ENCODE measurements around the gene CGB5. TPM values are rescaled to one million over a fixed set of nuclear protein-coding genes. Genes with fewer than 3 reads are reported as not detected.
"Not testable (repeated sequence)": the region's sequence is repeated elsewhere in the genome, so short reads cannot be mapped to it uniquely, and the experiment has no call there.

The CGB5 gene
- total RNA-seq, 1 experiment from 2014 or later = not detected

GRCh38 chr19:49073514-49074378 lies 30.1 kb downstream of the CGB5 start:
- no peaks in the 10 kb centered on the region for H3K27me3 ChIP-seq (ENCODE audit: control insufficient read depth, insufficient read depth, low read length)
- in situ Hi-C loops (cut with HindIII; ENCODE audit: low pct_unique_long_range_greater_than_20kb, low sequenced_read_pairs) (no loop called here), intact Hi-C loops (cut with micrococcal nuclease; ENCODE audit: unreplicated experiment) (no loop called here)
- H3K36me3 ChIP-seq (ENCODE audit: control insufficient read depth, insufficient read depth, low read length) = no peaks in the 10 kb centered on the region
- 0 out of 4 replicates have a peak overlapping the region, but pooled peaks of 1 of the 2 experiments have one; percentile 16 for H3K4me3 ChIP-seq (ENCODE audit: low read depth in 2 of 2, low read length in 2 of 2)
- ChIA-PET CTCF (interaction anchor here (0.6 to 0.7 kb wide), 2 partner anchors 73 to 140 kb away, joined by 3 read pairs; no protein-coding TSS in a partner anchor), POLR2A (no interaction called here)
- BruUV-seq (replicated peaks) = no TSS peak
- TF ChIP-seq CTCF (IDR thresholded peaks at IDR 0.05) (peak; percentile 54), TCF7L2 (IDR thresholded peaks at IDR 0.05; ENCODE audit: low read depth, low read length) (no peak), SIN3A (IDR thresholded peaks at IDR 0.05; ENCODE audit: borderline replicate concordance, insufficient read depth, low read depth, low read length) (no peak)
- H3K4me1 ChIP-seq (ENCODE audit: control insufficient read depth, insufficient read depth, low read length) = no peaks in the 10 kb centered on the region
- H3K27ac ChIP-seq (ENCODE audit: low read length) = no peak overlapping the region
- H3K9me3 ChIP-seq (ENCODE audit: control insufficient read depth, insufficient read depth, low read depth, low read length) = no peaks in the 10 kb centered on the region
- ATAC-seq (peak; percentile 67), DNase-seq (ENCODE audit: low read depth, low spot score) (no peak)

GRCh38 chr19:49074869-49075268 lies 31.2 kb downstream of the CGB5 start:
- POLR2A ChIA-PET; DNase-seq (ENCODE audit: low read depth, low spot score); in situ Hi-C loops (cut with HindIII; ENCODE audit: low pct_unique_long_range_greater_than_20kb, low sequenced_read_pairs); H3K4me1 ChIP-seq (ENCODE audit: control insufficient read depth, insufficient read depth, low read length); H3K9me3 ChIP-seq (ENCODE audit: control insufficient read depth, insufficient read depth, low read depth, low read length); intact Hi-C loops (cut with micrococcal nuclease; ENCODE audit: unreplicated experiment); H3K36me3 ChIP-seq (ENCODE audit: control insufficient read depth, insufficient read depth, low read length); H3K4me3 ChIP-seq (ENCODE audit: low read depth in 2 of 2, low read length in 2 of 2); BruUV-seq (replicated peaks); H3K27me3 ChIP-seq (ENCODE audit: control insufficient read depth, insufficient read depth, low read length); H3K27ac ChIP-seq (ENCODE audit: low read length); ATAC-seq: not testable (repeated sequence)
- peak; percentile 82 for TF ChIP-seq CTCF (IDR thresholded peaks at IDR 0.05)
- CTCF ChIA-PET = interaction anchor here (0.7 kb wide), 1 partner anchor 72 kb away, joined by 3 read pairs; no protein-coding TSS in a partner anchor

GRCh38 chr19:49080392-49080791 lies 36.7 kb downstream of the CGB5 start:
- intact Hi-C loops (cut with micrococcal nuclease; ENCODE audit: unreplicated experiment) (no loop called here), in situ Hi-C loops (cut with HindIII; ENCODE audit: low pct_unique_long_range_greater_than_20kb, low sequenced_read_pairs) (no loop called here)
- TF ChIP-seq CTCF (IDR thresholded peaks at IDR 0.05) (no peak), REST (IDR thresholded peaks at IDR 0.05; ENCODE audit: insufficient read depth in 1 of 2, low read depth in 2 of 2, low read length in 1 of 2) (no peak), POLR2AphosphoS5 (IDR thresholded peaks at IDR 0.05; ENCODE audit: low read depth, low read length) (no peak), TCF7L2 (IDR thresholded peaks at IDR 0.05; ENCODE audit: low read depth, low read length) (no peak), SIN3A (IDR thresholded peaks at IDR 0.05; ENCODE audit: borderline replicate concordance, insufficient read depth, low read depth, low read length) (no peak)
- Histone ChIP-seq H3K4me3 (ENCODE audit: low read depth in 2 of 2, low read length in 2 of 2) (no peak overlapping the region), H3K27ac (ENCODE audit: low read length) (no peak overlapping the region), H3K9me3 (ENCODE audit: control insufficient read depth, insufficient read depth, low read depth, low read length) (no peaks in the 10 kb centered on the region), H3K4me1 (ENCODE audit: control insufficient read depth, insufficient read depth, low read length) (no peaks in the 10 kb centered on the region), H3K27me3 (ENCODE audit: control insufficient read depth, insufficient read depth, low read length) (no peaks in the 10 kb centered on the region), H3K36me3 (ENCODE audit: control insufficient read depth, insufficient read depth, low read length) (no peaks in the 10 kb centered on the region; the same call in 1 of the 2 replicates)
- ChIA-PET POLR2A (no interaction called here), CTCF (no interaction called here)
- ATAC-seq (no peak), DNase-seq (ENCODE audit: low read depth, low spot score) (no peak)
- no TSS peak for BruUV-seq (replicated peaks)

Data from Panc1 (cell line).